Fibroblast of pulmonary artery (primary cell): ENCODE results near the gene SPDL1.

ENCODE experiments used
- DNase-seq: peaks from one replicate; pipeline ENCODE4 v3.0.0-alpha.2; 2010; ENCODE audit warnings: low read depth
- H3K4me3 ChIP-seq: replicated peaks from 2 replicates; pipeline ENCODE4 v1.5.1; 2011; ENCODE audit warnings: low read depth, mild to moderate bottlenecking, control low read depth, low read length, moderate library complexity
- CTCF ChIP-seq: IDR thresholded peaks from 2 replicates; pipeline ENCODE4 v1.5.1; 2011; ENCODE audit warnings: mild to moderate bottlenecking, control low read depth, low read length, inconsistent platforms; ENCODE audit errors: missing control alignments

Gene SPDL1

GRCh38 chr5:169583424-169584220 lies at the start of gene SPDL1:
Gene SPDL1, plus strand, starts transcription at chr5:169583773. Its CDS starts 4,644 bp downstream, at chr5:169588417.
- H3K4me3 ChIP-seq = peak within 1 kb of the TSS; percentile 93
- peak; percentile 98 for DNase-seq
- TF ChIP-seq CTCF = no peak

GRCh38 chr5:169534311-169534880 lies 49.2 kb upstream of the SPDL1 start:
- no peak for DNase-seq
- no peak for TF ChIP-seq CTCF
- no peak overlapping the region for H3K4me3 ChIP-seq

GRCh38 chr5:169534939-169535338 lies 48.6 kb upstream of the SPDL1 start:
- H3K4me3 ChIP-seq = no peak overlapping the region
- TF ChIP-seq CTCF = no peak
- DNase-seq = no peak

- H3K4me3 ChIP-seq = no peak overlapping the region
- TF ChIP-seq CTCF = no peak
- no peak for DNase-seq
These were observed 44.6 kb upstream of the SPDL1 start for GRCh38 chr5:169538944-169539343.

GRCh38 chr5:169542811-169543210 lies 40.8 kb upstream of the SPDL1 start:
- TF ChIP-seq CTCF = no peak
- no peak overlapping the region for H3K4me3 ChIP-seq
- no peak for DNase-seq

- no peak for TF ChIP-seq CTCF
- no peak overlapping the region for H3K4me3 ChIP-seq
- no peak for DNase-seq
These were observed 39.2 kb upstream of the SPDL1 start for GRCh38 chr5:169544264-169544950.
